BJ (cell line): Measurements from ENCODE around the gene ZAP70. TPM values are rescaled to one million over a fixed set of nuclear protein-coding genes. Genes with fewer than 3 reads are reported as not detected.

Experiments
- CTCF ChIA-PET: fragments of 350-600 bp; formaldehyde crosslinking; extraction: SDS; loops from one replicate; lab custom pipeline; 2021; ENCODE audit warnings: antibody characterized with exemption, inconsistent platforms; lab: Yijun Ruan, JAX
- POLR2A ChIA-PET: fragments of 300-600 bp; sonication (Branson Sonifier 250); formaldehyde crosslinking; extraction: SDS; loops from one replicate; lab custom pipeline; 2021; ENCODE audit warnings: antibody characterized with exemption; lab: Charles Lee
- DNase-seq: peaks from one replicate; pipeline ENCODE4 v3.0.0-alpha.2; 2011; ENCODE audit warnings: low read depth
- H3K27me3 ChIP-seq: 2 replicates; pipeline ENCODE4 v1.6.0; 2011; ENCODE audit warnings: low read length; ENCODE audit not compliant: control insufficient read depth, insufficient read depth
- H3K36me3 ChIP-seq: 2 replicates; pipeline ENCODE4 v1.5.1; 2011; ENCODE audit warnings: low read length; ENCODE audit not compliant: control insufficient read depth, insufficient read depth
- H3K4me3 ChIP-seq: 2 replicates; pipeline ENCODE4 v1.5.1; 2011; ENCODE audit warnings: low read depth, mild to moderate bottlenecking, control low read depth, low read length
- CTCF ChIP-seq: IDR thresholded peaks from 2 replicates; pipeline ENCODE4 v1.5.1; 2011; ENCODE audit warnings: low read depth, mild to moderate bottlenecking, control low read depth, inconsistent platforms, low read length, moderate library complexity; ENCODE audit not compliant: insufficient read depth
- polyA plus RNA-seq: library from polyadenylated mRNA; depleted of rRNA; stranded (reverse); fragments of >200 nt; gene quantifications from 2 replicates; pipeline ENCODE4 v1.2.3, GENCODE V29; 2011

The ZAP70 gene
- polyA plus RNA-seq, 1 experiment = 0.16 TPM

DNA sequence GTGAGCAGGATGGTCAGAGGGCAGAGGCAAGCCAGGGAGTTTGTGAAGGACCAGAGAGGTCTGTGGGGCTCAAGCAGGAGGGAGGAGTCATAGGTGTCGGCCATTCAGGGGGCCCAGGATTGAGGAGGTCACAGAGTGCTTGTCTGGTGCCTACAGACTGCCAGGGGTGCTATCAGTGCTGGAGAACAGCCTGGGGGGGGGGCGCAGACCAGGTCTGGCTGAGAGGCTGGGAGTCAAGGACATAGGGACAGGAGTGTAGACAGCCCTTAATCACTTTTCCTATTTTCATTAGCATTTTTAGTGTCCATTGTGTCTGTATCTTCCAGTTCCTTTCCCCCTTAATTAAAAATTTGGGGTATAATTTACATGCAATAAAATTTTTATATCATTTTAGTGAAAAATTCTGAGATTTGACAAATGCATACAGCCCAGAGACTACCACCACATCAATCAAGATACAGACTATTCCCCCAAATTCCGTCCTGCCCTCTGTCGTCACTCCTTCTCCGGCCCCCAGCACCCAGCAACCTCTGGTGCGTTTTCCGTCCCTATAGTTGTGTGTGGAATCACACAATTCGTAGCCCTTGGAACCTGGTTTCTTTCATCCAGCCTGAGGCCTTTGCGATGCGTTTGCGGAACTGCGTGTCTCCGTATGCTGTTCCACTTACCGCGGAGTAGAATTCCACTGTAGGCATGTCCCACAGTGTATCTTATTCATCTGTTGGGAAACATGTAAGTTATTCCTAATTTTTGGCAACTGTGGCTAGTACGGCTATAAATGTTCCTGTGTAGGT is 6.2 kb downstream of the ZAP70 start:
- no peak for DNase-seq
- CTCF ChIA-PET = no interaction called here
- POLR2A ChIA-PET = no interaction called here
- no peaks in the 10 kb centered on the region for H3K36me3 ChIP-seq
- no peak overlapping the region for H3K4me3 ChIP-seq
- TF ChIP-seq CTCF = no peak
- H3K27me3 ChIP-seq = no peaks in the 10 kb centered on the region

DNA sequence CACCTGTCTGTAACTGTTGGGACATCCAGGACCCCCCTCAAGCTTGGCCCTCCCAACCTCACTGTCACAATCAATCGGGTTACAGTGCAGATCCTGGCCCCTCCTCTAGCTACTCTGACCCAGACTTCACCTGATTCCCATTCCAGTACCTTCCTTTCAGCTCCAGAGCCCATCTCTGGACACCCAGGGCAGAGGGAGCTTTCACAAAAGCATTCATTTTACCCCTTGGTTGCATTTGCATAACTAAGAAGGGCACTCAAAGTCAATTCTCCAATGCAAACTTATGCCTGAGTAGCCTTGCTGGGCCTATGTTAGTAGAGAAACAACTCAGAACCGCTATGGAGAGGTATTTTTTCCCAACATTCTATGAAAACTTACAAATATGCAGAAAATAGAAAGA is 7.4 kb downstream of the ZAP70 start:
- CTCF ChIA-PET = no interaction called here
- POLR2A ChIA-PET = no interaction called here
- no peak for TF ChIP-seq CTCF
- H3K4me3 ChIP-seq = no peak overlapping the region
- DNase-seq = no peak
- no peaks in the 10 kb centered on the region; the same call in 1 of the 2 replicates for H3K27me3 ChIP-seq
- no peaks in the 10 kb centered on the region for H3K36me3 ChIP-seq

DNA sequence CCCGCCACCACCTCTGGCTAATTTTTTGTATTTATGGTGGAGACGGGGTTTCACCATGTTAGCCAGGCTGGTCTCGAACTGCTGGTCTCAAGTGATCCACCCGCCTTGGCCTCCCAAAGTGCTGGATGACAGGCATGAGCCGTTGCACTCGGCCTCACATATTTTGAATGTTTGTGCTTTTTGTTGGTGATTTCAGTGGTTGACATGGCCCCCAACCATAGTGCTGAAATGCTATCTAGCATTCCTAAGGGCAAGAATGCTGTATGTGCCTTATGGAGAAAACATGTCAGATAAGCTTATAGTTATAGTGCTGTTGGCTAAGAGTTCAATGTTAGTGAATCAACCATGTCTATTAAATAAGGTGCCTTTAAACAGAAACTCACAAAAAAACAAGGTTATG is 8.9 kb downstream of the ZAP70 start:
- H3K27me3 ChIP-seq = no peaks in the 10 kb centered on the region; the same call in 1 of the 2 replicates
- H3K4me3 ChIP-seq = no peak overlapping the region
- DNase-seq = no peak
- no peak for TF ChIP-seq CTCF
- ChIA-PET CTCF (interaction anchor here (0.8 to 1.2 kb wide), 2 partner anchors 18 to 22 kb away, joined by 3 read pairs; no protein-coding TSS in a partner anchor), POLR2A (no interaction called here)
- no peaks in the 10 kb centered on the region for H3K36me3 ChIP-seq

GRCh38 chr2:97723156-97724072 is 10.0 kb downstream of the ZAP70 start:
- CTCF ChIA-PET = interaction anchor here (0.9 to 2.0 kb wide), 3 partner anchors 8 to 24 kb away, joined by 3 to 5 read pairs (median 3); no protein-coding TSS in a partner anchor
- Histone ChIP-seq H3K36me3 (no peaks in the 10 kb centered on the region), H3K4me3 (no peak overlapping the region), H3K27me3 (no peaks in the 10 kb centered on the region; the same call in 1 of the 2 replicates)
- no peak for TF ChIP-seq CTCF
- no peak for DNase-seq
- POLR2A ChIA-PET = no interaction called here

DNA sequence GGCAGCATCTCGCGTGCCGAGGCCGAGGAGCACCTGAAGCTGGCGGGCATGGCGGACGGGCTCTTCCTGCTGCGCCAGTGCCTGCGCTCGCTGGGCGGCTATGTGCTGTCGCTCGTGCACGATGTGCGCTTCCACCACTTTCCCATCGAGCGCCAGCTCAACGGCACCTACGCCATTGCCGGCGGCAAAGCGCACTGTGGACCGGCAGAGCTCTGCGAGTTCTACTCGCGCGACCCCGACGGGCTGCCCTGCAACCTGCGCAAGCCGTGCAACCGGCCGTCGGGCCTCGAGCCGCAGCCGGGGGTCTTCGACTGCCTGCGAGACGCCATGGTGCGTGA is 10.7 kb downstream of the ZAP70 start:
- no peak for TF ChIP-seq CTCF
- H3K4me3 ChIP-seq = no peak overlapping the region
- CTCF ChIA-PET = interaction anchor here (0.9 to 2.0 kb wide), 2 partner anchors 9 to 24 kb away, joined by 3 to 5 read pairs; no protein-coding TSS in a partner anchor
- no peak for DNase-seq
- no peaks in the 10 kb centered on the region; the same call in 1 of the 2 replicates for H3K27me3 ChIP-seq
- no peaks in the 10 kb centered on the region for H3K36me3 ChIP-seq
- POLR2A ChIA-PET = no interaction called here
